HG03066 (cell line): ENCODE measurements around the gene WDR7.

Source experiments
- ATAC-seq: cut with Tn5 transposase; IDR thresholded peaks from one replicate; pipeline ENCODE4 v1.9.1; 2021; ENCODE audit warnings: low read depth; ENCODE audit not compliant: unreplicated experiment

Gene WDR7

GRCh38 chr18:56980151-56980550 lies 329.0 kb downstream of the WDR7 start:
- no peak for ATAC-seq

DNA sequence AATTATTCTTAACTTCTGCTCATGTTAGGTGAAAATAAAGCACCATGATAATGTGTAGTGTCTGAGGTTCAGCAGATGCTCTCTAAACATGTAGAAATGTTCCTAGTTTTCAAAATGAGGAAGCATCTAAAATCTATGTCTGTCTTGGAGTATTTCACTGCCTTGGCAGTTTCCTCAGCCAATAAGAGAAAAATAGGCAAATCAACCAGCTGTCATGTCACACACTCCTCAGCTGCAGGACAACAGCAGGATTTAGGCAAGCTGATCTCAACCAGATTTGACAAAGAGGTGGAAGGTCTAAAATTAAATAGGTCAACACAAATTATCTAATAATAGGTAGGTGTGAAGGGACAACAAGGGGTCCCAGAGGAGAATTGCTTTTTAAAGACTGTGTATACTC lies 331.6 kb downstream of the WDR7 start:
- ATAC-seq, result no peak

- no peak for ATAC-seq
Observed at GRCh38 chr18:56983275-56983992, 332.3 kb downstream of the WDR7 start.

DNA sequence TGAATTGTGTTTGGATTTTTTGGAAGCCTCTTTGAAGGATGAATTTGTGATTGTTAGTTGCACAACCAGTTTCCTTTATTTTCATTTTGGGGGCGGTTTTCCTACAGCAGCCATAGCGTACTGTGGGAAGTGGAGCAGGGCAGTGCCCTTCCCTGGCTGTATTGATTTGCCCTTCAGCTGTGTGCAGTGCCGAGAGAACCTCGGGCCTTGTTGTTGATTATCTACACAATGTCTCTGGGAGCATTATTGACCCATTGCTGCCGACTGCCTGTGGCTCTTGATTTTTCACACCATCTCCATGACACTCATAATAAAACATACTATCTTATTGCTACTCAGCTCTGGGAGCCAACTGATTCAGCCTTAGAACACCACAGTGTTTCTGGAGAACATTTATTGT lies 333.6 kb downstream of the WDR7 start:
- ATAC-seq, result no peak

DNA sequence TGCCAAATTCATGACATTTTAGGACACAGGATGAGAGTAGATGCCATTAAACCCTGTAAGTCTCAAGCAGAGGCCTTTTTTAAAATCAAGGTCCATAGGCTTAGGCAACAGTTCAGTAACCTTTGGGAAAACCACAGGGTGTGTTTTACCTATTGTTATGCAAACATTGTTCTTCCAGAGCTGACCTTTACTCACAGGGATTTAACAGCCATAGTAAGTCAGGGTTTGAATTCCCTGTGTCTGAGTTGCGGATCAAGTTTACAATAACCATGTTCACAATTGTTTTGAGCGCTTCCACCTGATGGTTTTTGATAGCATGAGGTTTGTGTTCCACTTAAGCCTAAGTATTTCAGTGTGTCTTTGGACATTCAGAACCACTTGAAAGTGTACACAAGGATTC lies 335.7 kb downstream of the WDR7 start:
- no peak for ATAC-seq

- no peak for ATAC-seq
Observed at GRCh38 chr18:56987236-56987635, 336.1 kb downstream of the WDR7 start.

- ATAC-seq, result no peak
Observed at GRCh38 chr18:56988022-56988421, 336.9 kb downstream of the WDR7 start.

- ATAC-seq, result no peak
Observed at GRCh38 chr18:56990678-56991077, 339.5 kb downstream of the WDR7 start.

DNA sequence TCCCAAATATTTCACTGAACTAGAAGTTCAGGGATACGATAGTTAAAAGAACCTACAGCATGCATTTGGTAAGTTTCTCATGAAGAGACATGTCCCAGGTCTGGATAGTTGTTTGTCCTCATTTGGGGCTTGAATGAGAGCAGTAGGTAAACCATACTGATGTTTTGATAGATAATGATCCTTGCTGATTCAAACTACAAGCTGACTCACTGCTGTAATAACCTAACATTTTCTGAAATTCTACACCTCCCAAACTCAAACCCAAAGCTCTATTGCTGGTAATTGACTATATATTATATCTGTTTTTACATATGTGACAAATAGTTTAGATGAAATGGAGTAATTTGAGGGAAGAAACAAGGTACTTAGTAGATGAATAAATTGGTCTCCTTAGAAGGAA lies 341.6 kb downstream of the WDR7 start:
- ATAC-seq, result no peak

GRCh38 chr18:56995579-56996188 lies 344.5 kb downstream of the WDR7 start:
- no peak for ATAC-seq

DNA sequence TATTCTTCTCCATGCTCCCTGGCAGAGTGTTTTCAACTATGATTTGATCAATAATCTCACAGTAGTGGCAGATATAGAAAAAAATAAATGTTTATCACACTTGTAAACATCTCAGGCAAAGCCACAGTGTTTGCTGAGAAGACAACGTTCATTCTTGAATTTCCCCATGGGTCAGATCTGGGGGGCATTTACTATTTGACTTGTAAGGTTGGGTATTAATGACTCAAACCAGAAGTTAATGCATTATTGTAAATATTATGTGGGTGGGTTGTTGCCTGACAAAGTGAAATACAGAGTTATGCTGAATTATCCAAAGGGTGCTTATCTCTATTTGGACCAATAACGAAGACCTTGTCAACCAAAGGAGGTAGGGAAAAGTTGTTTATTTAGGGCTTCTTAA lies 346.0 kb downstream of the WDR7 start:
- ATAC-seq, result no peak

- no peak for ATAC-seq
Observed at GRCh38 chr18:56999823-57000222, 348.7 kb downstream of the WDR7 start.

DNA sequence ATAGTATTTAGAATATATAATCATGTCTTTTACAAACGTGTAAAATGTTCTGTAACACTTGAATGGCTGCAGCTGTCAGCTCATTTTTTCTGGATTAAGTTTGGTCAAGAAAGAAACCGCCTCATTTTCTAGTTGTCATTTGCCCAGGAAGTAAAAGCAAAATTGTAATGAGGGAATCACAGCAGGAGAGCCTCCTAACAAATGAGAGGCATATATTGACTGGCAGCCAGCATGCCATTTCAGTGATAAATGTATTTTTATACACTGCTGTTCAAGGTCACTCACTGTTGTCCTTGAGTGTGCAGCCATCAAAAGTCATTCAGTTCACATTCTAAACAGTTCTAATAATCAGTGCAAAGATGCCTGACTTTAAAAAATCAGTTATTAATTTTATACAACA lies 351.5 kb downstream of the WDR7 start:
- no peak for ATAC-seq

DNA sequence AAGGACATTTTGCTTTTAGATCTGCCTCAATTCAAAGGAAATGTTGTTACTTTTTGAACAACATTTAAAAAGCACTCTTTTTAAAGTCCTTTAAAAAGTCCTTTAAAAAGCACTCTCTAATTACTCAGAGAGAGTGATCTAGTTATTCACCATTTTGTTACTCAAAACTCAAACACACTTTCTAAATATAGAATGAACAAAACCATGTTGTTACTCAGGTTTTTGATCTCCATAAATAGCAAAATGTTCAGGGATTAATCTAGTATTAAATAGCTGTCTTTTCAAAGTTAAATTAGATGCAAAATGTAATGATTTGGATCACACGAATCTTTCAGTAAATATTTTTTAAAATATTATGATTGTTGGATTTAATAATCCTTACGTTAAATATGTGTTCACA lies 352.2 kb downstream of the WDR7 start:
- ATAC-seq, result no peak

DNA sequence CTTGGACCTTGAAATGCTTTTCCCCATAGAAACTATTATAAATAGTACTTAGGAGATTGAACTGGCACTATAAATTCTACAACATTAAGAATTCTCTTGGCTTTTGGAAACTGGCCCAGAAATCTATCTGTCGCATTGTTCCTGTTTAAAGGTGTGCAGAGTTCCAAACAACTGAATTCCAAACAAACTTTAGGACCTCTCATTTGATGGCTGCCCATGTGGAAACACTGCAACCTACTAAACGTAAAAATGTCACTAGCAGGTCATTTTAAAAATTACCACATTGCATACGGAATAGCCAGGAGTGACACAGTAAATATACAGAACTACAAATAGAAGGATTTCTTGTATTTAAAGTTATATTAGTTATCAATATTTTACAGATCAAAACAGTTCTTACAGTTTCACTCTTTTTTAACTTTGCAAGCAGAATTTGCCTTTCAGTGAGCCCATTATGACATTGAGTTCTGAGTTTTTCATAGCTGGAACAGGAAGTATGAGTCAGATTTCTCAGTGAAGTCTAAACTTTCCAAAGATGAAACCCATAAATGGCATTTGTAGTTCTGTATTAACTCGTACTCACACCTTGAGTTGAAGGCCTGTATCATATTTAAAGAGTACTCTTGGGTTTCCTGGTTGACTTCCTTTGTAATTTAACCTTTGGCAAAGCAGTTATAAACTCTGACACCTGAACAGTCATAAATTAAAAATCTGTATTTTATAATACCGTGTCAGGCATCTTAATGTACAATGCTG lies 353.4 kb downstream of the WDR7 start:
- ATAC-seq, result peak; percentile 96

GRCh38 chr18:57008001-57008686 lies 357.0 kb downstream of the WDR7 start:
- no peak for ATAC-seq

GRCh38 chr18:57009844-57010243 lies 358.7 kb downstream of the WDR7 start:
- no peak for ATAC-seq

GRCh38 chr18:57014772-57015413 lies 363.7 kb downstream of the WDR7 start:
- no peak for ATAC-seq

- no peak for ATAC-seq
Observed at GRCh38 chr18:57015451-57015850, 364.3 kb downstream of the WDR7 start.

DNA sequence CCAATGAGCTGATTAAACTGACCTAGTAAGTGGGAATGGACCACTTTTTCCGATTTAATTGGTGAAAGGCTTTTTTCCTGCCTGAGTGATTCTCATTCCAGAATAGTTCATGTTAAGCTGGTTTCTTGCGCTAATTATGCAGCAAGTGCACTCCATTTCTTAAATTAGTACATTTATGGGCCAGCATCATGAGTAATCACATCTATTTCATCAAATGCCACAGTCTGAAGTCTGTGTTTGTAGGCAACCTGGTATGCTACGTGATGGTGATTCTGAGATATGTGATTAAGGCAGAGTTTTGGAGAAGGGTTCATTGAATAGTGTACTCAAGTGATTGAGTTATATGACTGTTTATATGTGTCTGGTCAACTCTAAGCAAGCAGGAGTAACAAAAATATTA lies 367.7 kb downstream of the WDR7 start:
- no peak for ATAC-seq

GRCh38 chr18:57022716-57023115 lies 371.6 kb downstream of the WDR7 start:
- no peak for ATAC-seq
